Measurements from ENCODE around the gene PSME3IP1.

DNA sequence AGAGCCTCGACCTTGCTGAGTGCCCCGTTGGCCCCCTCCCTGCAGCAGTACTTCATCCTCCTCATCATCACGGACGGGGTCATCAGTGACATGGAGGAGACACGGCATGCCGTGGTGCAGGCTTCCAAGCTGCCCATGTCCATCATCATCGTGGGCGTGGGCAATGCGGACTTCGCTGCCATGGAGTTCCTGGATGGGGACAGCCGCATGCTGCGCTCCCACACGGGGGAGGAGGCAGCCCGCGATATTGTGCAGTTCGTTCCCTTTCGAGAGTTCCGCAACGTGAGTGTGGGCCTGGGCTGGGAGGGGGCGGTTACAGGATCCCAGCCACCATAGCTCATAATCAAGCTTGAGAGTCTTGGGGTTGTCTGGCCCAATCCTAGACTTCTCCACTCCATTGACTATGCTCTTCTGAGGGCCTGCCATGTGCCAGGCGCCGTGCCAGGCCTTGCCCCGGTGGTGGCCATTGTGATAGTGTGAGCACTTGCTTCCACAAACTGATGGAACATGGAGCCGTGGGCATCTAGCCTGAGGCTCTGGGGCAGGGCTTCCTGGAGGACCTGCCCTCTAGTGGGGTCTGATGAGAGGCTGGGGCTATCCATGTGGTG, 39.7 kb downstream of the PSME3IP1 start:
- TF ChIP-seq, protein P1, sequence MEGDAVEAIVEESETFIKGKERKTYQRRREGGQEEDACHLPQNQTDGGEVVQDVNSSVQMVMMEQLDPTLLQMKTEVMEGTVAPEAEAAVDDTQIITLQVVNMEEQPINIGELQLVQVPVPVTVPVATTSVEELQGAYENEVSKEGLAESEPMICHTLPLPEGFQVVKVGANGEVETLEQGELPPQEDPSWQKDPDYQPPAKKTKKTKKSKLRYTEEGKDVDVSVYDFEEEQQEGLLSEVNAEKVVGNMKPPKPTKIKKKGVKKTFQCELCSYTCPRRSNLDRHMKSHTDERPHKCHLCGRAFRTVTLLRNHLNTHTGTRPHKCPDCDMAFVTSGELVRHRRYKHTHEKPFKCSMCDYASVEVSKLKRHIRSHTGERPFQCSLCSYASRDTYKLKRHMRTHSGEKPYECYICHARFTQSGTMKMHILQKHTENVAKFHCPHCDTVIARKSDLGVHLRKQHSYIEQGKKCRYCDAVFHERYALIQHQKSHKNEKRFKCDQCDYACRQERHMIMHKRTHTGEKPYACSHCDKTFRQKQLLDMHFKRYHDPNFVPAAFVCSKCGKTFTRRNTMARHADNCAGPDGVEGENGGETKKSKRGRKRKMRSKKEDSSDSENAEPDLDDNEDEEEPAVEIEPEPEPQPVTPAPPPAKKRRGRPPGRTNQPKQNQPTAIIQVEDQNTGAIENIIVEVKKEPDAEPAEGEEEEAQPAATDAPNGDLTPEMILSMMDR (IDR thresholded peaks at IDR 0.05) = no peak
- TF ChIP-seq POLR2A (IDR thresholded peaks at IDR 0.05) = no peak
